ENCODE data around the gene NTMT2.

NTMT2 gene

DNA sequence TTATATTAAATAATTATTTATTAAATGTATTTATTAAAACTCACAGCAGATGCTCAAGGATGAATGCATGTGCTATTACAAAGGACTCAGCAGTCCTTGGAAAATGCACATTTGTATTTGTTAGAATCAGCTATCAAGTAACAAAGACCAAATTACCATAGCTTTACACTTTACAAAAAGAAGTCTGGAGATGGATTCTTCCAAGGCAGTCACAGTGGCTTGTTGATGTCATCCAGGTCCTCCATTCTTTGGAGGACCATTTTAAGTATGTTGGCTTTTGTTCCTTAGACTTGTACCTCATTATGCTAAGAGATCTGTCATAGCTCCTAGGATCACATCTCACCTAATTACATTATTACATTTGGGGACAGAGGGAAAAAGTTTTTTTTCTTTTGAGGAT is 63.4 kb downstream of the NTMT2 start:
- DNase-seq (ENCODE audit: low read depth in 2 of 2), result no peak

DNA sequence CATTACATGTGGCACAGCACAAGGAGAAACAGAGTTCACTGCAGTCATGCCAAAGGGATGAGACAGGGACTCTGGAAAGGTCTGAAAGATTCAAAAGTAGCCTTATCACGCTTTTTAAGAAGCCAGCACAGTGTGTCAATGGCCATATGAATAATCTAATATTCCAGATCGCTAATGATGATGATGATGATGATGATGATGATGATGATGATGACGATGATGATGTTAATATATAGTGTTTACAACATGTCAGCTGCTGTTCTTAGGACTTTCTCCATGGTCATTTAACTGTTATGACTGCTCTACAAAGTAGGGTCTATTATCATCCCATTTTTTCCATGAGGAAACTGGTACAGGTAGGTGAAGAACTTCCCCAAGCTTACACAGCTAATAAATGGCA is 64.4 kb downstream of the NTMT2 start:
- DNase-seq (ENCODE audit: low read depth in 2 of 2), result no peak

DNA sequence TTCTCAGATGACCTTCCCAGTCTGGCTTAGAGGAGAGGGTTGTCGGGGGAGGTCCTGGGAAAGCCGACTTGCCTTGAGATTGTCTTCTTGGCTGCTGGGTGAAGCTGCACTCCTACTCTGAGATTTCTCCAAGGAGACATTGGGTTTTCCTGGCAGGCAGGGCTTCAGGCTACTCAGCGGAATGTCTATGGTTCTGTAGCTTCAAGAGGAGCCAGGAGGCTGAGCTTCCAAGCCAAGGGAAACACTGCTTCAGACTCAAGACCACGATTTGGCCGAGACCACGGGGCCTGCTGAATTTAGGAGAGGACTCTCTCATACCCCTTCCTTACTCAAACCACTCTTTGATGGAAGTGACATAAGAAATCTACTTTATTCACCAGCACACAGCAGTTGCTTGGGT is 67.8 kb downstream of the NTMT2 start:
- DNase-seq (ENCODE audit: low read depth in 2 of 2), result no peak

DNA sequence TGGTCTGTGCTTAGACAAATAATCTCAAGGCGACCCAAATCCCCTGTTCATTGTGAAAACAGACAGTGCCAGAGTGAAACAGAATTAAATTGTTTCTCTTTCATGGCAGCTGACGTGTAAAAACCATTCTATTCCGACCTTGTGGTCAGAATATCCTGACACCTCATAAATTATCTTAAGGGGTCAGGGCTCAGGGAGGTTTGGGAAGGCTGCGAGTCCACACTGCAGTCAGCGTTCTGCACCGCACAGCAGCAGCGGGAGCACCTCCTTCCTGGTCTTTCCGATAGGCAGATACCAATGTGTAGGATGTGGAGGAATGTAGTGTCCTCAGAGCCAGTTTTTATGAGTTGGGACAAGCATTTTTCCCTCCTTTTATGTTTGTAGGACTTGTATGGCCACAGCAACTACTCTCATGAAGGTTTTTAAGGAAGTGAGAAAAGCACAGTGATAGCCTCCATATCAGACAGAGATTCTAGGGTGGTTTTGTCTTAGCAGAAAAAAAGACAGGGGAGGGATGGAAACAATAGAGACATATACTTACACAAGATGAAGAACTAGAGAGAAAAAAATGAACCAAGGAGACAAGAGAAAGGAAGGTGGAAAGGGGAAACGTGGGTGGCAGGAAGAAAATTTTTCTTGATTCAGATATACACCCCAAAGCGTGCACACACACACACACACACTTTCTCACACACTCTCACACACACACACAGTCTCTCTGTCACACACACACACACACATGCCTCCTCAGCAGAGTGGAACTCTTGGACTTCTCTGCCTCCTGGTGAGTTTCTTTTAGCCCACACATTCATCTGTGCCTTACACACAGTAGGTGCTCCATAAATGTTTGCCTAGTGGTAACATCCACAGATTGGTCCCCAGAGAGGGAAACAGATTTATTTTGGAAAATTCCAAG is 68.6 kb downstream of the NTMT2 start:
- DNase-seq (ENCODE audit: low read depth in 2 of 2), result no peak

DNA sequence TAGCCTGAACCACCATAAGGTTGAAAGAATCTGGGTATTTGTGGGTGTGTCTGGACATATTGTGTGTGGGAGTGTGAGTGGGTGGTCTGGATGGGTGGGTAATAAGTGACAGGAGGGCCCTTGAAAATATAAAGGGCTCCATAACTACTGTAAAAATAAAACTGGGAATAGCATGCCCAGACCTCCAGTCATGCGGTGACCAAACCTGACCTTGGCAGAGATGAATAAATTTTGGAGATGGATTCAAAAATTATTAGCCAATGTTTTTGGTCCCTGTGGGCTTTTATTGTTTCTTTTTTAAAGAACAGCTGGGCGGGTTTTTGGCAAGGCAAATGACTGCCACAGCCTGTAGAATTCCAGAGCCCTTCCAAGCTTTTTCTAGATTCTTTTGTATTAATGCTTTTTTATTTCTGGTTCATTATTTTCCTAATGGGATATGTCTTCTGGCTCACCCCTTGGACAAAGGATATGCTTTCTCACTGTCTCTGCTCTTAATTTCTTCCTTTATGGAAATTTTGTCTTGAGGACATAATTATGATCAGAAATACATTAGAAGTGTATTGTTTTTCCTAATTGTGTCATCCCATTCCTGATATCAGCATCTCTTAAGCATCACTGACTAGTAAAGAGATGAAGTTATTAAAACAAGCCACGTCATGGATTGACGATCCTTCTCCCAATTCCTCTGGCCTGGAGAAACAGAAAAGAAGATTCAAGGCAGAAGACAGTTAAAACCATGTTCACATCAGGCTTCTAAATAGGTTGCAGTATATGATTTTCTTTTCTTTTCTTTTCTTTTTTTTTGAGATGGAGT is 69.5 kb downstream of the NTMT2 start:
- no peak for DNase-seq (ENCODE audit: low read depth in 2 of 2)

DNA sequence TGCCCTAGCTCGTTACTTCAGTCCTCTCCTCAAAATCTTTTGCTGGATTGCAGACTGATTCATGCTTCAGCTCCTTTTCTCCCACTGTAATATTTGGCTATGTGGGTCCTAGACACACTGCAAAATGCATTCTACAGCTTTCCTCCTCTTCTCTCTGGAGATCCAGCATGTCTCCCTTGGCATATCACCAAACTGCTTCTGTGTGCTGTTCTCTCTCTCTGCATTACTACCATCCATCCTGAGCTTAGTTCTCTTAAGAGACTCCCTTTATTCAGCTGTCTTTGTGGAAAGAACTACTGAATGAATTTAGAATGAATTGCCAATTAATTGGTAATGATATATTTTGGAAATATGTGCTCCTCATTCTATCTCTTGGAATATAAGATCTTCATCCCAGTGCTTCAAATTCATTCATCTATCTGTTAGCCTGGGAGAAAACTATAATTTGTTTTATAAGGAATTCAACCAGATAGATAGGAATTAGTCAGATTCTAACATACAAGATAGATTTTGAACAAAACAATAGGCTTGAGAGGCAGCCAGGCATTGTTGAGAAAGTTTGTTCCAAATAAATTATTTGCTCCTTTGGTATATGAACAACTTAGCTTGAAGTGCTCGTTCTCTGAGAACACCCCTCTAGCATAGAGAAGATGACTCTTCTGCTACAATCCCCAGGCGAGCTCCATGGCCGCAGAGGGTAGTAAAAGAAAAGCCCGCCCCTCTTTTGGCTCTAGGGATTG is 71.9 kb downstream of the NTMT2 start:
- DNase-seq (ENCODE audit: low read depth in 2 of 2), result no peak

DNA sequence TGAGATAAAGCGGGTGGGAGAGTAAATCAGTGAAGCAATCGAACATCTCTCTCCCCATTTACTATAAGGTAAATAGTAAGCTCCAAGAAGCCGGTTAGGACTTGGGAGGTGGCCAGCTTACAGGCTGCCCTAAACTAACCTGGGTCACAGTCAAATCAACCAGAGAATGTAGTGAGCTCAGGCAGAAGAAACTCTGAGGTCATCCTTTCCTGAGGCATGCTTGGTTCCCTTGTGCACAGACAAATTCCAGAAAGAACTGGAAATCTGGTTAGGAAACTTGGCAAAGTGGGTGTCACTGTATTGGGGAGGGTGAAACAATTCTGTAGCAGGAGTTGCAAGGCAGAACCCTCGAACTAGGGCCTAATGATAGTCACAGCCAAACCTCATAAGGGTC is 72.5 kb downstream of the NTMT2 start:
- no peak for DNase-seq (ENCODE audit: low read depth in 2 of 2)

Measured in fibroblast of skin of left biceps (primary cell).